LNCaP clone FGC (cell line): ENCODE results near the gene PLK1.

Experiments
- DNase-seq: peaks from one replicate; pipeline ENCODE4 v3.0.0-alpha.2; 2011; ENCODE audit warnings: low read depth
- H3K4me3 ChIP-seq: 2 replicates; pipeline ENCODE4 v1.5.1; 2011; ENCODE audit warnings: mild to moderate bottlenecking, low read depth, low read length, control low read depth
- TF ChIP-seq, protein P1 (sequence below): IDR thresholded peaks from 2 replicates; pipeline ENCODE4 v1.5.1; 2012; ENCODE audit warnings: mild to moderate bottlenecking; ENCODE audit not compliant: control insufficient read depth, insufficient read depth; ENCODE audit errors: extremely low read depth

The PLK1 gene

DNA sequence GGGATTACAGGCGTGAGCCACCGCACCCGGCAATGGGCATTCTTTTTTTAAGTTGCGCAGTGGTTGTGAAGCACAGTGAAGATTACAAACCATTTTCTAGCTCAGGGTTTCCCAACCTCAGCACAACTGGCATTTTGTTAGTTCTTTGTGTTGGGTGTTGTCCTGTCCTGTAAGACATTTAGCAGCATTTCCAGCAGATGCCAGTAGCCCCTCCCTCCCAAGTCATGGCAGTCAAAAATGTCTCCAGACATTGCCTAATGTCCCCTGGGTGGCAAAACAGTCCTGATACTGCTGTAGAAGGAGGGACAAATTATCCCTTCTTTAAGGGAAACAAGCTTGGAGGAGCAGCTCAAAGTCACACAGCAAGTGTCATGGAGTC, 15.6 kb downstream of the PLK1 start:
- H3K4me3 ChIP-seq: no peak overlapping the region
- no peak for DNase-seq
- TF ChIP-seq, protein P1, sequence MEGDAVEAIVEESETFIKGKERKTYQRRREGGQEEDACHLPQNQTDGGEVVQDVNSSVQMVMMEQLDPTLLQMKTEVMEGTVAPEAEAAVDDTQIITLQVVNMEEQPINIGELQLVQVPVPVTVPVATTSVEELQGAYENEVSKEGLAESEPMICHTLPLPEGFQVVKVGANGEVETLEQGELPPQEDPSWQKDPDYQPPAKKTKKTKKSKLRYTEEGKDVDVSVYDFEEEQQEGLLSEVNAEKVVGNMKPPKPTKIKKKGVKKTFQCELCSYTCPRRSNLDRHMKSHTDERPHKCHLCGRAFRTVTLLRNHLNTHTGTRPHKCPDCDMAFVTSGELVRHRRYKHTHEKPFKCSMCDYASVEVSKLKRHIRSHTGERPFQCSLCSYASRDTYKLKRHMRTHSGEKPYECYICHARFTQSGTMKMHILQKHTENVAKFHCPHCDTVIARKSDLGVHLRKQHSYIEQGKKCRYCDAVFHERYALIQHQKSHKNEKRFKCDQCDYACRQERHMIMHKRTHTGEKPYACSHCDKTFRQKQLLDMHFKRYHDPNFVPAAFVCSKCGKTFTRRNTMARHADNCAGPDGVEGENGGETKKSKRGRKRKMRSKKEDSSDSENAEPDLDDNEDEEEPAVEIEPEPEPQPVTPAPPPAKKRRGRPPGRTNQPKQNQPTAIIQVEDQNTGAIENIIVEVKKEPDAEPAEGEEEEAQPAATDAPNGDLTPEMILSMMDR: no peak

DNA sequence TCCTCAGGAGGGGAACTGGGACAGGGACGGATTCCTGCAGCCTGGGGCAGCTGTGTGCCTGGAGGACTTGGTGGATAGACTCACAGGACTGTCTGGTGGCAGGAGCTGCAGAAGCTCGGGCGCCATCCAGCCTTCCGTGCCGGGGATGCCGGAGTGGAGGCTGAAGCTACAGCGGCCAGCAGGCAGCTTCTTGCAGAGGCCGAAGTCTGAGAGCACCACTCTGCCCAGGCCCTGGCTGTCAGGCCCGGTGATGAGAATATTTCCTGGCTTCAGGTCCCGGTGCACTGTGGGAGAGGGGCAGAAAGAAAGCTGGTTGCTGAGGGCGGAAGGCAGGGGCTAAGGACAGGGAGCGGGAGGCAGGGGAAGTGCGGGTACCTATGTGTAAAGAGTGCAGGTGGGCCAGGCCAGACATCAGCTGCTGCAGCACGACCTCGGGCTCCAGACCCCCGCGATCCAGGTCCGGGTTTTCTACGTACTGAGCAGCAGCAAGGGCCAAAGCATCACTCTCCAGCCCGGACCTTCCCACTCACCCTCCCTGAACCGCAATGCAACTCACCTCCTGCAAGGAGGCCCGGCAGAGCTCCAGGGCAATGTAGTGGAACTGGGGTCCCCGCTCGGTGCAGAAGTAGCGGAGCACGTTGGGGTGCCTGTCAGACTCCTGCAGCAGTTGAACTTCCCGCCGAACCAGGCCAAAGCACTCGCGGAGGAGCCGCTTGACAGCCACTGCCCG, 16.1 kb downstream of the PLK1 start:
- H3K4me3 ChIP-seq: no peak overlapping the region
- TF ChIP-seq, protein P1: no peak
- no peak for DNase-seq

DNA sequence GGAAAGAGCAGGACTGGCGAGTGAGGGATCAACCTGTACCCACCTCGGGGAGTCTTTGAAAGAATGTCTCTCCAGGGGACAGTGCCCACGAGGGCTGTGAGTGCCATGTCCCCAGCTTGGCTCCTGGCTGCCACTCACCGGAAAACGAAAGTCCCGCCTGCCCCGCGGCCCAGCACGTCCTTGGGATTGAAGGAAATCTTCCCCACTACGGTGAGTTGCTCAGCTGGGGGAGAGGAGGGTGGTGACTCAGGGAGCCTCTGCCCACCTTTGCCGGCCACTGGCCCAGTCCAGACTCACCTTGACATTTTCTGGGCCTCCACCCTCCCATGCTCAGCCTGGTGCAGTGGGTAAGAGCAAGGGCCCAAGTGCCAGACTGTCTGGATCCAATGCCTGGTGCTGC, 17.1 kb downstream of the PLK1 start:
- no peak overlapping the region for H3K4me3 ChIP-seq
- DNase-seq: no peak
- TF ChIP-seq, protein P1: no peak

DNA sequence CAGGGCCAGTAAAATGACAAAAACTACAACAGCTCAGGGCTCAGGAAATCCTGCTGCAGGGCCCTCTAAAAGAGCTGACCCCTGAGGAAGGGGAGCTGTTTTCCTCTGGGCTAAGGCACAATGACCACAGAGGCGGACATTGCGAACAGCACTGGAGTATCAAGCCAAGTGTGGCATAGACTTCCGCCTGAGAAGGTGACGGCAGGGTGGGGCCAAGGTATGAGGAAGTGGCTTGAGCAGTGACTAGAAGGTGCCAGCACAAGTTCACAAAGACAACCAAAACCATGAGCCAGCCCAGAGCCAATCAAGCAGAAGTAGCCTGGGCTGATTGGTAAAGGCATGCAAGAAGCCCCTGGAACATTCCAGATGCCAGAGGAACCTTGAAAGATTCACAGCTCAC, 20.4 kb downstream of the PLK1 start:
- no peak overlapping the region for H3K4me3 ChIP-seq
- TF ChIP-seq, protein P1: no peak
- DNase-seq: no peak

DNA sequence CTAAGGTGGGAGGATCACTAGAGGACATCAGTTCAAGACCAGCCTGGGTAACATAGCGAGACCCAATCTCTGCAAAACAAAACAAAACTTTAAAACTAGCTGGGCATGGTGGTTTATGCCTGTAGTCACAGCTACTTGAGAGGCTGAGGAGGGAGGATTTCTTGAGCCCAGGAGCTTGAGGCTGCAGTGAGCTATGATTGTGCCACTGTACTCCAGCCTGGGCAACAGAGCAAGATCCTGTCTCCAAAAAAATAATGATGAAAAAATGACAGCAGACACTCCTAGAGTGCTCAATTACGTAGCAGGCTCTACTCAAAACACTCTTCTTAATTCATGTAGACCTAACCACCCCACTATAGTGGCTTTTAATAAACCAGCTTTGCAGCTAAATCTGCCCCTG, 21.4 kb downstream of the PLK1 start:
- no peak overlapping the region for H3K4me3 ChIP-seq
- no peak for DNase-seq
- TF ChIP-seq, protein P1: no peak

DNA sequence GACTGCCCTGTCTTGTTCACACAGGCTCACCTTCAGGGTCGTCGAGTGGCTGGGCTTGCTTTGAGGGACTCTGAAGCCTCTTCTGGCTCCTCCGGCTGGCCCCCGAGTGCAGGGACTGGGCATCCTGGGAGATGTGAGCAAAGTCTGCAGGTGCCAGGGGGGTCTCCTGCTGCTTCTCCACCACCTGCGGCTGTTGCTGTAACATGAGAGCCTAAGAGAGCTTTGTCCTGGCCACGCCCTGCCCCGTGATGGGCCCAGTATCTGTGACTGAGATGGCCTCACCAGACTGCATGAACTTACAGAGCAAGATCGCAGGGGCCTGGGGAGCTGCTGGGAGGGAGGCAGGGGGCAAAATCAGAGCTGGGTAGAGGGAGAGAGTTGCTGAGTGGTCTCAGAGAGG, 21.8 kb downstream of the PLK1 start:
- H3K4me3 ChIP-seq: no peak overlapping the region
- TF ChIP-seq, protein P1: no peak
- no peak for DNase-seq

DNA sequence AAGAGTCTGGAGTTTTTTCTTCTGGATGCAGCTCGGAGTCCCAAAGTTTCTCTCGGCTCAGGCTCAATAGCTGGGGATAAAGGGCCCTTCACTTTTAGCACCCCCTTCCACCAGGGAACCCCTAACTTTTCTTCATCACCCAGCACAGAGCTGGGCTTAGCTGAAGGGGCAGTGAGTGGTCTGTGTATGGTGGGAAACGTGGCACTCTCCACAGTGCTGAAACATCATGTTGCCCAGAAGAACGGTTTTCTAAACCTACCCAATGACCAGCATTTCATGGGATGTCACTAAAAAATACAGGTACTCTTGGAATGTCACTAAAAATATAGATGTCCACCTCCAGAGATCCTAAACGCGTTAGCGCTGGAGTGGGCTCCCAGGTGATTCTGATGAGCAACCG, 22.4 kb downstream of the PLK1 start:
- DNase-seq: no peak
- TF ChIP-seq, protein P1: no peak
- no peak overlapping the region for H3K4me3 ChIP-seq
